ENCODE results near the gene MCM9.

DNA sequence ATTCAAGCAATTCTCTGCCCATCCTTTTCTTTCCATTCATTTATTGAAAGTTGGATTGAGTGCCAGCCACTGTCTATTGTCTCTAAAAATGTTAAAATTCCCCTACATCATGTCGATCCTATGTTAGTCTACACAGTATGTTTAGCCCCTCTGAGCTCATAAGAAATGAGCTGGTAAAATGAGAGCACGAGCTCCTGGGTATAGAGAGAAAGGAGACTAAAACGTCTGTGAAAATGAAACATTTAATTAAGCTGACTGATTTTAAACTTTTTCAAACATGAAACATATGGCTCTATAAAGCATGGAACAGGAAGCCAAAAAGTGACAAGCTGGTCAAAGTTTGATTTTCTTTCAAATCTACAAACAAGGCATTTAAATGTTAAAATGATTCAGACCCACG is 145.0 kb downstream of the MCM9 start:
- TF ChIP-seq, protein P1, sequence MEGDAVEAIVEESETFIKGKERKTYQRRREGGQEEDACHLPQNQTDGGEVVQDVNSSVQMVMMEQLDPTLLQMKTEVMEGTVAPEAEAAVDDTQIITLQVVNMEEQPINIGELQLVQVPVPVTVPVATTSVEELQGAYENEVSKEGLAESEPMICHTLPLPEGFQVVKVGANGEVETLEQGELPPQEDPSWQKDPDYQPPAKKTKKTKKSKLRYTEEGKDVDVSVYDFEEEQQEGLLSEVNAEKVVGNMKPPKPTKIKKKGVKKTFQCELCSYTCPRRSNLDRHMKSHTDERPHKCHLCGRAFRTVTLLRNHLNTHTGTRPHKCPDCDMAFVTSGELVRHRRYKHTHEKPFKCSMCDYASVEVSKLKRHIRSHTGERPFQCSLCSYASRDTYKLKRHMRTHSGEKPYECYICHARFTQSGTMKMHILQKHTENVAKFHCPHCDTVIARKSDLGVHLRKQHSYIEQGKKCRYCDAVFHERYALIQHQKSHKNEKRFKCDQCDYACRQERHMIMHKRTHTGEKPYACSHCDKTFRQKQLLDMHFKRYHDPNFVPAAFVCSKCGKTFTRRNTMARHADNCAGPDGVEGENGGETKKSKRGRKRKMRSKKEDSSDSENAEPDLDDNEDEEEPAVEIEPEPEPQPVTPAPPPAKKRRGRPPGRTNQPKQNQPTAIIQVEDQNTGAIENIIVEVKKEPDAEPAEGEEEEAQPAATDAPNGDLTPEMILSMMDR (IDR thresholded peaks at IDR 0.05): no peak
- no peak for TF ChIP-seq POLR2A (IDR thresholded peaks at IDR 0.05)
